Stimulated activated CD8-positive, alpha-beta memory T cell treated with anti-CD3 and anti-CD28 coated beads, Interleukin-15, amount 100 ng/mL, for 48 hours (primary cell): ENCODE measurements around the gene F10.

Experiments
- DNase-seq, 2 donors: peaks; one replicate each; pipeline ENCODE4 v3.0.0-alpha.2; 2020; ENCODE audit warnings: low read depth in 2 of 2

F10 gene

DNA sequence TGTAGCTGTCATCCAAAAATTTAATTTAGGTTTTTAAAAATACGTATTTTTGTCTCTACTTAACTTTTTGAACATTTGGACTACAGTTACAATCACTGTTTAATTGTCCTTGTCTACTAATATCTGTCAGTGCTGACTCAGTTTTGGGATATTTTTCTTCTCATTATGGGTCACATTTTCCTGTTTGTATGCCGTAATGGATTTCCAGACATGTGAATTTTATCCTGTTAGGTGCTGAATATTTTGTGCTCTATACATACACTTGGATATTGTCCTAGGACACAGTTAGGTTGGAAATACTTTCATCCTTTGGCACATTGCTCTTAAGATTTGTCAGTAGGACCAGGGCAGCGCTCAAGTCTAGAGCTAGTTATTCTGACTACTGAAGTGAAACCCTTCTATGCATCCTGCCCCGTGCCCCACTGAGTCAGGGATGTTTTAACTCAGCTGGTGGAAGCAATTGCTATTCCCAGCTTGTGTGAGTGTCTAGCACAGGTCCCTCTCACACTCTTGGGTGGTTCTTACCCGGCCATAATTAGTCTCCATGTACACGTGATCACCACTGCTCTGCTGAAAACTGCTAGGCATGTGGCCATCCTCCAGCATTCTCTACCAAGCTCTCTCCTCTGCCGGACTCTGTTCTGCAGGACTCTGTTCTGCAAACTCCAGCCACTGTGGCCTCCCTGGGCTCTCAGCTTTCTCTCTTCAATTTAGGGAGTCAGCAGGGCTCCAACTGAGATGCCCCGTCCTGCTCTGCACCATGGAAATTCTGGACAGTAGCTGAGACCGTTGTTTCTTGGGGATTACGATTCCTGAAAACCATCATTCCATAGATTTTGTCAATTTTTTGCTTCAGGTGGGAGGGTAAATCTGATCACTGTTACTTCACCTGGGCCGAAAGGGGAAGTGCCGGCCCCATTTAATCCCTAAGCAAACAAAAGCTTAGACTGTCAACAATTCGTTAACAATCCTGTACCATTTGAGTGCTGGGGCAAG lies 47.0 kb downstream of the F10 start:
- no peak for DNase-seq

DNA sequence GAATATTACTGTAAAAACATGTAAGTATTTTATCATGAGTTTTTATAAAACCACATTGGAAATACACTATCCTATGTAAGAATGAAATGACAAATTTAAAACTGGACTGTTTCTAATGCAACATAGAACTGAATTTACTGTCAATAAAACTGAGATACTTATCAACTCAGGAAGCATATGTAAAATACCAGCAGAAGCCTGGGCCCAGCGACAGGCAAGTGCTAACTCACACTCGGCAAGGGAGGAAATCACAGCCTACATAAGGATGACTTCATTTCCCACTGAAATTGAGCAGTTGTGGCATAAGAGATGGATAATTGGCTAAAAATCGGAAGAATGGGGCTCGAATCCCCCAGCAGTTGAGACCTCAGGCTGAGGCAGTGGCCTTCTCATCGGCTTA lies 47.9 kb downstream of the F10 start:
- no peak for DNase-seq

DNA sequence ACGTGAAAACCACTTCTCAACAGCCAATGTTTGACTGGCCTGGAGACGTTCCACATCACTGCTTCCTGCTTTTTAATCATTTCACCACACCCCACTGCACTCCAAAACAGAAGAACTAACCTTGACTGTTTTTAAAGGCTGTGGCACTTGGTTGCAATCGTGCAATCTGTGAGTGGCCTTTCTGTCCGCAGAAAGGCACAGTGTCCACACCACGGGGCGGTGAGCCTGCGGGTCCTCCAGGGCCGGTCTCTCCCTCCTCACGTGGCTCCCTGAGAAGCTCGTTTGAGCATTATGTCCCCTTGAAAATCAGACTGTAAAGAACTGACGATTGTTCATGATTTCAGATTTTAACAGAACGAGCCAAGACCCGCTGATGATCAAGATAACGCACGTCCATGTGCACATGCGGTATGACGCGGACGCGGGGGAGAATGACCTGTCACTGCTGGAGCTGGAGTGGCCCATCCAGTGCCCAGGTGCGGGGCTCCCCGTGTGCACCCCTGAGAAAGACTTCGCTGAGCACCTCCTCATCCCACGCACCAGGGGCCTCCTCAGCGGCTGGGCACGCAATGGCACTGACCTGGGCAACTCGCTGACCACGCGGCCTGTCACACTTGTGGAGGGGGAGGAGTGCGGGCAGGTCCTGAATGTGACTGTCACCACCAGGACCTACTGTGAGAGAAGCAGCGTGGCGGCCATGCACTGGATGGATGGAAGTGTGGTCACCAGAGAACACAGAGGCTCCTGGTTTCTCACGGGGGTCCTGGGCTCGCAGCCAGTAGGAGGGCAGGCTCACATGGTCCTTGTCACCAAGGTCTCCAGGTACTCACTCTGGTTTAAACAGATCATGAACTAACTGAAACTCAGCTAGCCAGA lies 48.9 kb downstream of the F10 start:
- DNase-seq, result no peak

DNA sequence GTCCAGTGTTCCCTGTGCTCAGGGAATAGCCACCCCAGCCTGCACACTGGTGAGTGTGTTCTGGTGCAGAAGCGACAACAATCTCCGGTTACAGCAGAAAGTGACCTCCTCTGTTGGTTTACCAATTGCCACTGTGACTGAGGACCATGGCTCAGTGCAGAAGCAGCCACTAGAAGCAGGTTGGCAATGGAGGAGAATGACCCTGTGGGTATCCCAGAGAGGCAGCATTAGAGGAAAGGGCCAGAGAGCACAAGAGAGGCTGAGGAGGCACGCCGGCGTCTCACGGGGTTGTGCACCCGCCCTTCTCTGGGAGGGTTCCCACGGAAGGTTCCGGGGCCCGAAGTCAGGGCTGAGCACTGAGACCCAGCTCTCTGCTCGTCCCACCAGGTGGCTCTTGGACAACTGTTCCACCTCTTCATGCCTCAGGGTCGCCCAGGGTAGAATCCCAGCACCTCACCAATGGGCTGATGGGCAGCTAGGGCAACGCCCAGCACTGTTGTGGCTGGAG lies 49.9 kb downstream of the F10 start:
- DNase-seq, result no peak

DNA sequence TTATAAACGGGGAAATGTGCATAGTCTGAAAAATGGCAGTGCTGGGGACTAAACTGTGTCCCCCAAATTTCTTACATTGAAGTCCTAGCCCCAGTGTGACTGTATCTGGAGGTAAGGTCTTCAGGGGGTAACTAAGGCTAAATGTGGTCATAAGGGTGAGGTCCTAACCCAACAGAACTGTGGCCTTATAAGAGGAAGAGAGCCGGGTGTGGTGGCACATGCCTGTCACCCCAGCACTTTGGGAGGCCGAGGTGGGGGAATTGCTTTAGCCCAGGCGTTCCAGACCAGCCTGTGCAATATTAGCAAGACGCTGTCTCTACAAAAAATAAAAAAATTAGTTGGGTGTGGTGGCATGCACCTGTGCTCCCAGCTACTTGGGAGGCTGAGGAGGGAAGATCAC lies 53.7 kb downstream of the F10 start:
- DNase-seq, result no peak

DNA sequence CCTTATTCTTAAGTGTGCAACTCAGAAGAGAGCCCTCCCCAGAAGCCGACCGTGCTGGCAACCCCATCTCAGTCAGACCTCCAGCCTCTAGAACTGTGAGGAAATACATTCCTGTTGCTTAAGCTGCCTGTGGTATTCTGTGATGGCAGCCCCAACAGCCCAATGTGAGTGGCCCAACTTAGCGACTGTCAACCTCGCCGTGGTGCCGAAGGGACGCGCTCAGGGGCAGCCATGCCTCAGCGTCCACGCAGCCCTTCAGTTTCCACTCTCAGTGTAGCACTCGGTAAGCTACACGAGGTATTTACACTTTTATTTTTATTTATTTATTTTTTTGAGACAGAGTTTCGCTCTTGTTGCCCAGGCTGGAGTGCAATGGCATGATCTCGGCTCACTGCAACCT lies 54.2 kb downstream of the F10 start:
- DNase-seq, result no peak

DNA sequence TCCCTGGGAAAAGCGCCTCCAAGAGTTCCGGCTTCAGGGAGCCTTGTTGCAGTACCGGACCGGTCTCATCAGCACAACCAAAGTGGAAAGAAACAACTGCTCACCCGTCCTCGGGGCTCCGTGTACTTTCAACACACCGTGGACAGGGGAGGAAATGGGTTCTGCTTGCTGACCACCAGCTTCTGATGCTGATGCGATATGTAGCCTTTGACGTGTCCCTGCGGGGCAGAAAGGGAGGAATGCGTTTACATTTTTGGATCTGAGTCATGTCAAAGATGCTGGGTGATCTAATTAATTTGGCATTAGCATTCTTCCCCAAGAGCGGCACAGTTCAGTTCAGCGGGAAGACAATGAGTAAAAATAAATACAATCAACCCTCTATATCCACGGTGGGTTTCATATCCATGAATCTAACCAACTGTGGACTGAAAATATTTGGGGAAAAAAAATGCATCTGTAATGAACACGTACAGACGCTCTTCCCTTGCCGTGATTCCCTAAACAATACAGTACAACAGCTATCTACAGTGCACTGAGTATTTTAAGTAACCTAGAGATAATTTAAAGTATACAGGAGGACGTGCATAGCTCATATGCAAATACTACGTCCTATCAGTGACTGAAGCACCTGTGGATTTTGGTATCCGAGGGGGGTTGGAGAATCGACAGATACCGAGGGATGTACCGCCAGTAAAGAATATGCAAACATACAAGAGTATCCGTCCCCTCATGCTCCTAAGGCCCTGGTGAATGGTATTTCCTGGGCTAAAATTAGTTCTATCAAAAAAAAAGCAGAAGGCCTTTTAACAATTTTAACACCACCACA lies 55.7 kb downstream of the F10 start:
- DNase-seq, result no peak

DNA sequence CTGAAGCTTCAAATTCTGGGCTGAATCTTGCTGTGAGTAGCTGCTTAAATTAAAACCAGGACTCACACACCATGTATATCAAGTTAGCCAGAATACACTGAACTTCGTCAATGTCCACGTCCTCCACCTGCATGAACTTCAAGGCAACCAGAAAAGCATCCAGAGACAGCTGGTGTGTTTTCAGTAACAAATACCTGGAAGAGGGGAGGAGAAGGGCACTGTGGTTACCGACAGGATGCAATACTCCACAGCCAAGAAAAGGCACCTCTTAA lies 56.2 kb downstream of the F10 start:
- DNase-seq, result no peak

DNA sequence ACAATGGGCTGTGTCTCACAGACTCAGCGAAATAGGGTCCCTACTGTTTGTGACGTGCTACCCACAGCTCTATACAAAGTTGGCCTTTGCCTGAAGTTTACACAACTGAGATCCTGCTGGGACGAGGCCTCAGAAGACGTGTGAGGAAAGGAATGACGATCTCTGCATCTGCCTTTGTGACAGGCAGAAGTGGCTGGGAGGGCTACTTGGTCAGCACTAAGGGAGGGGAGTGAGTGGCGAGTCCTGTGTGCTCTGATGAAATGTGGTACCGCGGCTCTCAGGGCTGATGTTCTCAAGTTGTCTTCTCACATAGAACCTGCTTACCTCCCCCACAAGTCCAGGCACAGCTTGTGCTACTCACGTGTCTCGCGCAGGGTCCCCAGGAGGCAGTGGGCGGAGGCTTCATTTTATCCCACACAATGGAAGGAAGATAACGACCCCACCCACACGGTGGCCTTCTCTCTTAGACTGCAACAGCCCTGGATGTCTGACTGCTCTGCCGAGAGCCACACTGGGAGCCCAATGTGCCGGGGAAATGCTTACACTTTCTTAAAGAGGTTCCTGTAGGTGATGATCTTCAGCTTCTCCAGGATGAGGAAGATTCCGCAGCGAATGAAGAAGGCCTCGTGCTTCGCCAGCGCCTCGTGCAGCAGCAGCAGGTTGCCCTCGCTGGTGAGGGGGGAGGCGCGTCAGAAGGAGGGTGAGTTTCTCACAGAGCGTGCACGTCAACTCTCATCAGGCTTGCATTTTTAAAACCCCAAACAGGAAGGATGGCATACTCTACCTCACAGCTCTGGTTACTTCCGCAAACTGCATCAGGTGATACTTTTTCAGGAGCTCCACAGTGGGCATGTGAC lies 57.0 kb downstream of the F10 start:
- no peak for DNase-seq

DNA sequence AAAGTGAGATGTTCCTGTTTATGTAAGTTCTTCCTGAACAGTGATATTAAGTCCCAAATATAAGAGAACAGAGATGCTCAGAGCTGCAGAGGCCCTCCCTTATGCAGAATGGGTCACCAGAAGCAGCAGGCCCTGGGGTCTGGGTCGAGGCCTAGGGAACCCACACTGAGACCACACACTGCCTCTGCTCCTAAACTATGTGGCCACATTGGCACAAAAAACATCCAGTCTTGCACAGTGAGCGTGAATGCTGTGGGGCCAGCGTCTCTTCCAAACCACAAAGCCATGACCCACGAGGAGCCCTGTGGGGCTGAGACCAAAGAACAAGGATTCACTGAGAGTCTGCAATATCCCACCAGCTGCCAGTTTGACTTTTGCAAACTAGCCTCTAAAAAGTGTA lies 59.4 kb downstream of the F10 start:
- DNase-seq, result no peak

DNA sequence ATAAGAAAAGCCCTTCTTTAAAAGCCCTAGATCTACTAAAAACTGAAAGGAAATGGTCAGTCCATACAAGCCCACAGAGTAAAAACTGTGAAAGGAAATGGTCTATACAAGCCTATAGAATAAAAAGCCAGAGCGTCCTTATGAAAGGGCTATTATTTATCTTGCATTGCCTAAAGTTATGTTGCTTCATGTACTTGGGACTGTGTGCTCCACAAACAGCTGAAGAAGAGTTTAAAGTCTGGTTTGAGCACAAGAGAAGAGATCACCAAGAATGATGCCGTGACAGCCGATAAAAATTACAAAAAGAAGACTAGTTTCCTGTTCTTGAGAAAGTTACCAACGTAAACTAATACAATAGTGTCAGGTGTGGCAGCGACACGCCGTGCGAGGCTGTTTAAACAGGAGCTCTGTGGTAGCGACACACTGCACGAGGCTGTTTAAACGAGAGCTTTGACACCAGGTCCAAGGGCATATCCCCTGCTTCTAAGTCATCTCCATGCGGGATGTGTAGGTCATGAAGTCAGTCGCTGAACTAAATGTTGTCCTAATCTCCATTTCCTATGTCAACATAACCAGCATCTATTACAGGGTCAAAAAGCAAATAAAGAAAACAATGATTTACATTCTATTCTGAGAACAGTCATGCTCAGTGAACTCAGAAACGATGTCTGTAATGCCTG lies 61.0 kb downstream of the F10 start:
- no peak for DNase-seq

DNA sequence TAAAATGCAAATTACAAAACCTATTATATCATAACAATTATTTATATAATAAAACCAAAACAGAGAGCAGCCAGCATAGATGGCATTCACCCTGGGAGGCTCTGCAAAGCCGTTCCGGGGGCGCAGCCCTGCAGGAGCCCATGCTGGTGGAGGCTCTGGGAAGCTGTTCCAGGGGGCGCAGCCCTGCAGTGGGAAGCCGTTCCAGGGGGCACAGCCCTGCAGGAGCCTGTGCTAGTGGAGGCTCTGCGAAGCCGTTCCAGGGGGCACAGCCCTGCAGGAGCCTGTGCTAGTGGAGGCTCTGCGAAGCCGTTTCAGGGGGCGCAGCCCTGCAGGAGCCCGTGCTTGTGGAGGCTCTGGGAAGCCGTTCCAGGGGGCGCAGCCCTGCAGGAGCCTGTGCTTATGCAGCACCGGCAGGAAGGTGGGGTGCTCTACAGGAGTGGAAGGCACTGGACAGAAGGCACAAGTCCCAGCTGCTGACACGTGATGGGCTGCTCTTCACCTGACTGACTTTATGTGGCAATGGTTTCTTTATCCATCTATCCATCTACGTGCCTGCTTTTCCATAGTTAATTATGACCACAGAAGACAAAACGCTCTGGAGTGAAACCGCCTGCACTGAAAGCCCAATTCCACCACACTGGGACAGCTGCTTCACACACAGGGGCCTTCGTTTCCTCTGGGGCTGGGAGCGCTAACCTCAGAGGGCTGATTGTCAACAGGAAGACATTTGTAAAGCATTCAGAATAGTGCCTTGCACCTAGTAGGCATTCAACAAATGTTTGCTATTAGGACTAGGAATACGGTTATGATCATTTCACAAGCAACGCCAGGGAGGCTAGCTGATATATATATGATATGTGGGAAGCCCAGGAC lies 62.2 kb downstream of the F10 start:
- DNase-seq, result peak in 1 of 2 donors; percentile 16

DNA sequence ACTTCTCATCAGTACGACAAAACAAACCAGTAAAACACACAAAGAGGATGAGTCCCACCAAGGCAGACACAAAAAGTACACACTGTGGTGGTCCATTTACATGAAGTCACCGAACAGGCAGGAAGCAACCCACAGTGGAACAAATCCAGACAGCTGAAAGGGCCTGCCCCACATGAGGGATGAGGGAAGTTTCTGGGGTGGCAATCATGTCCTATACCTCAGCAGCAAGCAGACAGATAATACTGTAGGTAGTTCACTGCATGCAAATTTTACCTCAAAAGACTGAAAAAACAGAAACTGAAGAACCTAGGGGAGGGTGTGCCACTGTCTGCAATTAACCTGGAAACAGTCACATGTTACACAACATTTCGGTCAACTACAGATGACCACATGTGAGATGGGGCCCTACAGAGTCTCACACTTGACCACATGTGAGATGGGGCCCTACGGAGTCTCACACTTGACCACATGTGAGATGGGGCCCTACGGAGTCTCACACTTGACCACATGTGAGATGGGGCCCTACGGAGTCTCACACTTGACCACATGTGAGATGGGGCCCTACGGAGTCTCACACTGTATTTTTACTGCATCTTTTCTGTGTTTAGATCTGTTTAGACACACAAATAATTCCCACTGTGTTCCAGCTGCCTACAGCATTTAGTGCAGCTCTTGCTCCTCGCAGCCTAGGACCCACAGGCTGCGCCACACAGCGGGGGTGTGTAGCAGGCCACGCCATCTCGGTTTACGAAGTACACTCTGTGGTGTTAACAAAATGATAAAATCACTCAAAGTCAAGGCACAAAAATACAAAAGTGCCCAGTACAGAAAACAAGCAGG lies 63.7 kb downstream of the F10 start:
- DNase-seq, result no peak

DNA sequence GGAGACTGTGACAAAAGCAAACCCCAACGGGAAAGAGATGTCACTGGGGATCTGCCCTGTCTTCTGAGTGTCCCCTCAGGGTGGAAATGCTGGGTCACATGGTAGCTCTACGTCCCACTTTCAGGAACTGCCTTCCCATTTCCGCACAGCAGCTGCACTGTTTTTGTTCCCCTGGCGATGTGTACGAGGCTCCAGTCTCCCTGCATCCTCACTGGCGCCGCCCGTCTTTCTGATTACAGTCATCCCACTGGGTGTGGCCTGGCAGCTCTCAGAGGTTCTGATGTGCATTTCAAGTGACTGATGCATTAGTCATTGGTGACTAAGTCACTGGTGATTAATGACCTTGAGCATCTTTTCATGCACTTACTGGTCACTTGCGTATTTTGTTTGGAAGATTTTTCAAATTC lies 64.7 kb downstream of the F10 start:
- peak; percentile 54 to 68 for DNase-seq

DNA sequence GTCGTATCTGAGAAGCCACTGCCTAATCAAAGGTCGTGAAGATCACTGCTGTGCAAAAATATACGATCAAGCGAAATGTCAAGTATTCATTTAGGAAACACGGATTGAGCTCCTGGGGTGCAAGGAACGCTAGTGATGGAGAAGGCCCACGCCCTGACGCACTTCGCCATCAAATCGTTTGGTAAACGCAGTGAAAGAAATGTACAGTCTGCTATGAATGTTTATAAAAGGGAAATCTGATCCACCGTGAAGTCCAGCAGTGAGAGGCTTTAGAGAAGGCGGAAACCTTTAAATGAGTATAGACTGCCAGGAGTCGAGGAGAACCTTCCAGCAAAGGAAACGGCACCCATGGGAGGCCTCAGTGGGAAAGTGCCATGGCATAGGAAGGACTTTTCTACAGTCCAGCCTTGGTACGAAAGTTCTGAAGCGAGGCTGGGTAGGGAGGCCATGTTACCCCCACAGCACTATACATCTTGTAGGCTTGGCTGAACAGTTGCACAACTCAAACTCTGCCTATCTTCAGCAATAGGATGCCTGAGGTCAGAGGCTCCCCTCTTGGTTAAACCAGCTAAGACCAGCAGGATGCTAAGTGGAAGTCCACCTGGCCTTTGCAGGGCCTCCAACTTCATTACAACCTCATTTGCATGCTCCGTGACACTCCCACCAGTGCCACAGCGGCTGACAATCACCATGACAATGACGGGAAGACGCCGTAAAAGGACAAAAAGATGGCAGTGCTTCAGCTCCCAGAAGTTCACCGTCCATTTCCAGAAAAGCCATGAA lies 65.5 kb downstream of the F10 start:
- DNase-seq, result no peak

DNA sequence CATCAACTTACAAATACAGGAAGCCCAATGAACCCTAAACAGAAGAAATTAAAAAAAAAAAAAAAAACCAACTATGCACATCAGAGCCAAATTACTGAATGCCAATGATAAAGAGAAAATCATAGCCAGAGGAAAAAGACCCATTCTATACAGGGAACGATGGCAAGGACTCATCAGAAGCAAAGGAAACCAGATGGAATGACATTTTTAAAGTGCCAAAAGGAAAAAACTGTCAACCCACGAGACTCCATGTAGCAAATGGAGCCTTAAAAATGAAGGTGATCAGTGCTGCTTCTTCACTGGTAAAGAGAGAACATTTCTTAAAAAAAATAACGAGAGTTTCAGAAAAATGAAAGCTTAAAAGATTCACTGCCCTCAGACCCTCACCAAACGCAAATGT lies 67.6 kb downstream of the F10 start:
- no peak for DNase-seq

DNA sequence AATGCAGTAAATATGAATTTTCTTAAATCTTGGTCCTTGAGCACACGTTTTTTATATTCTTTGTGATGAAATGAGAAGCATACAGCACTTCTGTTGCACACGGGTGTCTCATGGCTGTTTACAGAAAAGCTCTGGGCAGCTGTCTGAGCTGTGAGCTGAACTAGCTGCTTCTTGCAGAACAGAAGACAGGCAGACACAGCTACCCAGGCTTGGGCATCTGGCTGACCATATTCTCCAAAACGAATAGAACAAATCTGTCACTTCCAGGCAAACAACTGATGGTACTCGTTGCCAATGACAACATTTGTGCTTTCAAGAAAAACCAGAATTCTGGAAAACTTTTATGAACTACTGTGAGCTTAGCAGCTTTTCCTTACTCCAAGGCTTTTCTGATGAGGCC lies 69.7 kb downstream of the F10 start:
- DNase-seq, result no peak

DNA sequence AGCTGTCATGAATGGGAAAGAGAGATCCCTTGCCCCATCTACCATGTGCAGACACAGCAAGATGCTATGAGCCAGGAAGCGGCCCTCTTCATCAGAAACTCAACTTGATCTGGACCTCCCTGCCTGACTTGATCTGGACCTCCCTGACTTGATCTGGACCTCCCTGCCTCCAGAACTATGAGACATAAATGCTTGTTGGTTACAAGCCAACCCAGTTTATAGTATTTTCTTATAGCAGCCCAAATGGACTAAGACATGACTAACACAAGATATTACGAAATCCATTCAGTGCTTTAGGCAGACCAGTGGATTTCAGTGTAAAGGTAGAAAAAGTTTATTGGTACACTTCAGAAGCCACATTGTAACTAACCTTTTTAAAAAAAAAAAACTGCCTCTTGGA lies 70.3 kb downstream of the F10 start:
- DNase-seq, result no peak
